Subcutaneous adipose tissue (tissue), 4 donors: ENCODE data around the gene SMIM26. TPM values are rescaled to one million over a fixed set of nuclear protein-coding genes. Genes with fewer than 3 reads are reported as not detected.

Experiments
- total RNA-seq, 4 donors: library from RNA; depleted of rRNA; stranded (reverse); fragments of >200 nt; gene quantifications; one replicate each; pipeline ENCODE4 v1.1.0, GENCODE V29; 2016
- TF ChIP-seq, protein P1 (sequence below): fragments of 450-650 bp; IDR thresholded peaks from one replicate; pipeline ENCODE4 v1.5.1; 2016; ENCODE audit warnings: low read depth, mild to moderate bottlenecking, control low read depth, antibody characterized with exemption, moderate library complexity

The SMIM26 gene
- total RNA-seq, 4 donors from 2014 or later: 112 to 177 (median 123) TPM

DNA sequence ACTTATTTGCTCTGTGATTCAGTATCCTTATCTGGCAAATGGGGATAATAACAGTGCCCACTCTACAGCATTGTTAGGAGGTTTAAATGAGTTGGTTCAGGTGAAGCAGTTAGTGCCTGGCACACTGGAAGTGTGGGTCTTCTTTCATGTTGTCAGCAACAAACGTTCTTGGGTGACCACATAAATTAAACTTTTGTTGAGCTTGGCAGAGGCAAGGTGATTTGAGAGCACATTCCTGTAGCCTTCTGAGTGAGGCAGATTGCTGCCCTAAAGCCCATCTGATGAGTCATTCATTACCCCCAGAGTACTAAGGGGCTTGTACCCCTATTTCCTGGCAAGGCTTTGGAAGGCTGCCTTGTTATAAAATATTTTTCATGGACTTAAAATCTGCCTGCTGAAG is 33.7 kb upstream of the SMIM26 start:
- TF ChIP-seq, protein P1, sequence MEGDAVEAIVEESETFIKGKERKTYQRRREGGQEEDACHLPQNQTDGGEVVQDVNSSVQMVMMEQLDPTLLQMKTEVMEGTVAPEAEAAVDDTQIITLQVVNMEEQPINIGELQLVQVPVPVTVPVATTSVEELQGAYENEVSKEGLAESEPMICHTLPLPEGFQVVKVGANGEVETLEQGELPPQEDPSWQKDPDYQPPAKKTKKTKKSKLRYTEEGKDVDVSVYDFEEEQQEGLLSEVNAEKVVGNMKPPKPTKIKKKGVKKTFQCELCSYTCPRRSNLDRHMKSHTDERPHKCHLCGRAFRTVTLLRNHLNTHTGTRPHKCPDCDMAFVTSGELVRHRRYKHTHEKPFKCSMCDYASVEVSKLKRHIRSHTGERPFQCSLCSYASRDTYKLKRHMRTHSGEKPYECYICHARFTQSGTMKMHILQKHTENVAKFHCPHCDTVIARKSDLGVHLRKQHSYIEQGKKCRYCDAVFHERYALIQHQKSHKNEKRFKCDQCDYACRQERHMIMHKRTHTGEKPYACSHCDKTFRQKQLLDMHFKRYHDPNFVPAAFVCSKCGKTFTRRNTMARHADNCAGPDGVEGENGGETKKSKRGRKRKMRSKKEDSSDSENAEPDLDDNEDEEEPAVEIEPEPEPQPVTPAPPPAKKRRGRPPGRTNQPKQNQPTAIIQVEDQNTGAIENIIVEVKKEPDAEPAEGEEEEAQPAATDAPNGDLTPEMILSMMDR: no peak

DNA sequence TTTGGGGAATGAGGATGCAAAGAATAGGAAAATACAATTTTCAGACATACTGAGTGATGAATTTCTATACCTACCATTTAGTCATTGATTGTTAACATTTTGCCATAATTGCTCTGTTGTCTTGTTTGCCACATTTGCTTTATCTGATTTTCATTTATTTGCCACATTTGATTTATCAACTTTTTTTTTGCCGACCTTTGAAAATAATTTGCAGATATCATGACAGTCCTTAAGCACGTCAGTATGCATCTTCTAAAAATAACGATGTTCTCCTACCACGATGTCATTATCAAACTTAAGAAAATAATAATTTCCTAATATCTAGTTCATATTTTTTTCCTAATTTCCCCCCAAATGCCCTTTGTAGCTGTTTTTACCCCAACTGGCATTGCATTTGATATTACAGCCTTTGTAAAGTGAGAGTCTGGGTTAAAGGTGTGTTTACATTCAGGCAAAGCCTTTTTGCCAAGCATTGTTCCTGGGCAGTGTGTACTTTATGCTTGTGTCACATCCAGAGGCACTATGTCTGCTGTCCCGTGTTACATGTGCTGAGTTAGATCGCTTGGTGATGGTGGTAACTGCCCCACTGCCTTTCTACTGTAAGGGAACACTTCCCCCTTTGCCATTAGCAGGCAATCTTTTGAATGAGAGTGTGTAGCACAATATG is 33.1 kb upstream of the SMIM26 start:
- TF ChIP-seq, protein P1: no peak

DNA sequence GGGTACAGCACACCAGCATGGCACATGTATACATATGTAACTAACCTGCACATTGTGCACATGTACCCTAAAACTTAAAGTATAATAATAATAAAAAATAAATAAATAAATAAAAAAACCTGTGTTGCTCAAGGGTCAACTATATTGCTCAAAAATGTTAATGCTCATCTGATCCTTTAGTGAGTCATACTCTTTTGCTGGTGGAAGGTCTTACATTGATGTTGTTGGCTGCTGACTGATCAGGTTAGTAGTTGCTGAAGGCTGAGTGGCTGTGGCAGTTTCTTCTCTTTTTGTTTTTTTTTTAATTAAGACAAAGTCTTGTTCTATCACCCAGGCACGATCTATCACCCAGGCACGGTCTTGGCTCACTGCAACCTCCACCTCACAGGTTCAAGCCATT is 29.6 kb upstream of the SMIM26 start:
- TF ChIP-seq, protein P1: no peak

DNA sequence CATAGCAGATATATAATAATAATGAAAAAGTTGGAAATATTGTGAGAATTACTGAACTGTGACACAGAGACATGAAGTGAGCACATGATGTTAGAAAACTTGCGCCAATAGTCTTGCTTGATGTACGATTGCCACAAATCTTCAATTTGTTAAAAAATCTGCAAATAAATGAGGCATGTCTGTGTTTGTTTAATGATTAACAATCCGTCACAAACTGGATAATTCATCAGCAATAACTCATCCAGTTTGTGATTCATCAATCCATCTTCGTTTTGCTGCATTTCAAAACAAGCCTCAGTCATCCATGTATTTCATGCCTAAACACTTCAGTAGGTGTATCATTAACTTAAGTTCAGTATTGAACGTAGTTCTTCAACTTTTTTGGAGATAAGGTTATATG is 25.5 kb upstream of the SMIM26 start:
- TF ChIP-seq, protein P1: no peak

DNA sequence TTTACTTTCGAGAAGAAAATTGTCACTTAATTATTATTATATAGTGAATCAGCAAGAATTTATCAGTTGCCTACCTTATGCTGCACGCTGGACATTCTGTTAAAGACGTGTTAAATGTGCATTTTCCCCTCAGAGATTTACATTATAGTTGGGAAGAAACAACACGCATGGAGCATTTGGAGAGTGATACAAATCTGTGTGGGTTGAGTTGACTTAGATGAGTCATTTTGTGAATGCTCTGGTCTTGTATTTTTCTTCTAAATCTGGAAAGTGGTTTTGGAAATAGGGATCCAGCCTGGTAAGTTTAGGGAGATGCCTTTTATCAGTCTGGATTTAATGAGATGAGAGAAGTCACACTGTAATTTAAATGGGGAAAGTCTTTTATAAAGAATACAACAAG is 24.0 kb upstream of the SMIM26 start:
- TF ChIP-seq, protein P1: no peak

DNA sequence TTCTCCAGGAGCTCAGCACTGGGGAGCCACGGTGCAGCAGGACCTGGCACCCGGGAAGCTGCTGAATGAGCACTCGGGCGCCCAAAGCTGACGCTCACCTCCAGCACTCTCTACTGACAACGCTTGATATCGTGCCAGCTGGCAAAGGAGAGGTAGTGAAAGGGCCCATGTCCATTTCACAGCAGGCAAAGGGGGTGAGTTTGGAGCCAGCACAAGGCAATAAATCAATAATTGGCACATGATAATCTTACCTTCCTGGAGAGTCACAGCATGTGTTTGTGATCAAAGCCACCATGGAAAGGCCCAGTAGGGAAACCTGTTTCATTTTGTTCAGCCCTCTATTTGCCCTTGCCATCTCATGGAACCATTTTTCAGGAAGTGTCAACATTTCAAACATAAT is 23.3 kb upstream of the SMIM26 start:
- TF ChIP-seq, protein P1: no peak

DNA sequence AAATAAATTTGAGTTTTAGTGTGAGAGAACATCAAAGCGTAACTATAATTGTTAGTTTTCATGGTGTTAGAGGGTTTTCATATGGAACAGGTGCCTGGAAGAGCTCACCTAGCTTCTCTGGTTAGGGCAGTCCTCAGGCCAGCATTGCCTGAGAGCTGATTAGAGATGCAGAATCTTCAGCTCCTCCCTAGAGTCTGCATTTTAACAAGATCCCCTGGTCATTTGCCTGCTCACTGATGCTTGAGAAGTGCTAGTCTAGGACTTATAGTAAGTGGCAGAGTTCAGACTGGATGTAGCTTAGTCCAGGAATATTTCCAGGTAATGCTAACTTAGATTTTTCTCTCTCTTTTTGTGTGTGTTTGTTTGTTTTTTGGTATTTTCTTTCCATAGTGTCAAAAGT is 21.7 kb upstream of the SMIM26 start:
- TF ChIP-seq, protein P1: no peak
